SK-N-SH (cell line): ENCODE measurements around the gene CASTOR2. TPM values are rescaled to one million over a fixed set of nuclear protein-coding genes. Genes with fewer than 3 reads are reported as not detected.

ENCODE experiments used
- CTCF ChIA-PET: fragments of 300-600, 350-600 bp; formaldehyde crosslinking; extraction: SDS; loops from one replicate; lab custom pipeline; 2021; lab: Yijun Ruan, JAX
- POLR2A ChIA-PET: fragments of 350-600 bp; sonication (Branson Sonifier 250); formaldehyde crosslinking; extraction: SDS; loops from one replicate; lab custom pipeline; 2020; ENCODE audit warnings: antibody characterized with exemption, inconsistent platforms; lab: Yijun Ruan, JAX
- DNase-seq: peaks from one replicate; pipeline ENCODE4 v3.0.0; 2012
- H2AFZ ChIP-seq: fragments of 200-600 bp; sonication (generic); 2 replicates; pipeline ENCODE4 v1.8.1; 2016; ENCODE audit warnings: antibody characterized with exemption, mild to moderate bottlenecking, low read depth
- H3F3A ChIP-seq: fragments of 200-600 bp; sonication (generic); replicated peaks from 2 replicates; pipeline ENCODE3; 2016; ENCODE audit warnings: antibody characterized with exemption, mild to moderate bottlenecking; ENCODE audit not compliant: insufficient read depth
- H3K27ac ChIP-seq, 2 experiments: fragments of 200-500 bp in 1 of 2; fragments of 200-600 bp in 1 of 2; sonication (Bioruptor generic) in 1 of 2; sonication (generic), shearing (Covaris generic) in 1 of 2; 2 replicates each; pipeline versions ENCODE4 v1.5.1 to v1.6.1; 2014 to 2016; ENCODE audit warnings: low read depth in 2 of 2, inconsistent platforms in 1 of 2, low read length in 1 of 2, mild to moderate bottlenecking in 1 of 2, mixed read lengths in 1 of 2
- H3K27me3 ChIP-seq: fragments of 200-600 bp; sonication (generic), shearing (Covaris generic); 2 replicates; pipeline ENCODE4 v1.6.1; 2016; ENCODE audit warnings: mixed run types; ENCODE audit not compliant: insufficient read depth
- H3K36me3 ChIP-seq, 2 experiments: fragments of 200-500 bp in 1 of 2; fragments of 200-600 bp in 1 of 2; sonication (Bioruptor generic) in 1 of 2; sonication (generic) in 1 of 2; replicated peaks in 1 of 2; 2 replicates each; pipeline versions ENCODE3 to v1.5.1; 2014 to 2016; ENCODE audit warnings: low read length in 1 of 2, mild to moderate bottlenecking in 1 of 2; ENCODE audit not compliant: insufficient read depth in 2 of 2, control insufficient read depth in 1 of 2
- H3K4me1 ChIP-seq, 2 experiments: fragments of 200-500 bp in 1 of 2; fragments of 200-600 bp in 1 of 2; sonication (Bioruptor generic) in 1 of 2; sonication (generic), shearing (Covaris generic) in 1 of 2; 2 replicates each; pipeline versions ENCODE4 v1.5.1 to v1.6.1; 2014 to 2016; ENCODE audit warnings: low read depth in 1 of 2, low read length in 1 of 2, mixed run types in 1 of 2; ENCODE audit not compliant: insufficient read depth in 2 of 2, control insufficient read depth in 1 of 2
- H3K4me2 ChIP-seq: fragments of 200-600 bp; sonication (generic), shearing (Covaris generic); 2 replicates; pipeline ENCODE4 v1.6.1; 2017; ENCODE audit warnings: mixed run types
- H3K4me3 ChIP-seq, 2 experiments: fragments of 200-500 bp in 1 of 2; fragments of 200-600 bp in 1 of 2; sonication (Bioruptor generic) in 1 of 2; sonication (generic), shearing (Covaris generic) in 1 of 2; 2 replicates each; pipeline versions ENCODE4 v1.5.1 to v1.8.1; 2014 to 2016; ENCODE audit warnings: low read depth in 2 of 2, inconsistent platforms in 1 of 2, low read length in 1 of 2, mild to moderate bottlenecking in 1 of 2, mixed read lengths in 1 of 2, moderate library complexity in 1 of 2
- H3K79me2 ChIP-seq: fragments of 200-600 bp; sonication (generic); 2 replicates; pipeline ENCODE4 v1.8.1; 2017; ENCODE audit warnings: mild to moderate bottlenecking; ENCODE audit not compliant: insufficient read depth
- H3K9ac ChIP-seq: fragments of 200-600 bp; sonication (generic); 2 replicates; pipeline ENCODE4 v1.6.1; 2017; ENCODE audit warnings: mixed run types
- H3K9me2 ChIP-seq: fragments of 200-600 bp; sonication (generic); 2 replicates; pipeline ENCODE4 v1.6.1; 2017; ENCODE audit warnings: mixed run types
- H3K9me3 ChIP-seq: fragments of 200-600 bp; sonication (generic); 2 replicates; pipeline ENCODE4 v1.6.1; 2017; ENCODE audit warnings: mixed run types, mild to moderate bottlenecking, moderate library complexity
- H4K20me1 ChIP-seq: fragments of 200-600 bp; sonication (generic); 2 replicates; pipeline ENCODE4 v1.6.1; 2017; ENCODE audit warnings: mild to moderate bottlenecking, mixed run types; ENCODE audit not compliant: insufficient read depth
- EP300 ChIP-seq, 2 experiments: IDR thresholded peaks; 2 replicates each; pipeline versions ENCODE4 v1.4.0 to v1.6.1; 2012; ENCODE audit warnings: borderline replicate concordance in 1 of 2, low read depth in 1 of 2, low read length in 1 of 2
- FOXM1 ChIP-seq: IDR thresholded peaks from 2 replicates; pipeline ENCODE4 v1.4.0; 2012; ENCODE audit warnings: low read depth, mild to moderate bottlenecking
- GABPA ChIP-seq: IDR thresholded peaks from 2 replicates; pipeline ENCODE4 v1.4.0; 2012; ENCODE audit warnings: low read depth, mild to moderate bottlenecking
- JUND ChIP-seq: IDR thresholded peaks from 2 replicates; pipeline ENCODE4 v1.4.0; 2012
- POLR2AphosphoS5 ChIP-seq: IDR thresholded peaks from 2 replicates; pipeline ENCODE4 v1.6.1; 2012; ENCODE audit warnings: low read depth, low read length
- RAD21 ChIP-seq: IDR thresholded peaks from 2 replicates; pipeline ENCODE4 v1.6.1; 2012; ENCODE audit warnings: mild to moderate bottlenecking, low read length
- RCOR1 ChIP-seq: fragments of 150-350 bp; IDR thresholded peaks from 2 replicates; pipeline ENCODE4 v1.6.1; 2017; ENCODE audit warnings: antibody characterized with exemption, low read length
- REST ChIP-seq: IDR thresholded peaks from 2 replicates; pipeline ENCODE4 v1.6.1; 2012; ENCODE audit warnings: mild to moderate bottlenecking, low read depth, low read length, moderate library complexity
- SIN3A ChIP-seq: IDR thresholded peaks from 2 replicates; pipeline ENCODE4 v1.6.1; 2012; ENCODE audit warnings: low read depth, mild to moderate bottlenecking, low read length, moderate library complexity, borderline replicate concordance
- SMC3 ChIP-seq: IDR thresholded peaks from 2 replicates; pipeline ENCODE4 v1.6.1; 2012; ENCODE audit warnings: low read depth, low read length, improper control_type of control experiment
- USF2 ChIP-seq: fragments of 150-350 bp; IDR thresholded peaks from 2 replicates; pipeline ENCODE4 v1.6.1; 2017; ENCODE audit warnings: antibody characterized with exemption, low read length, low read depth, borderline replicate concordance
- WGBS: methylation state at CpG from one replicate; pipeline ENCODE4 v1.1.6; 2017; ENCODE audit warnings: low lambda C conversion rate; 5-methylcytosine and 5-hydroxymethylcytosine counted together
- polyA plus RNA-seq, 3 experiments: library from polyadenylated mRNA; depleted of rRNA; stranded (reverse); fragments of >200 nt; gene quantifications; 2 replicates each; pipeline ENCODE4 v1.2.3, GENCODE V29; 2012
- TF ChIP-seq, protein P1 (sequence below): IDR thresholded peaks from 2 replicates; pipeline ENCODE4 v1.4.0; 2012; ENCODE audit warnings: low read depth, borderline replicate concordance

Gene CASTOR2
- polyA plus RNA-seq, 1 of the 3 experiments (the other 2 are of a cell fraction): 5.4 TPM

- no peak for TF ChIP-seq USF2
These were observed 85.3 kb downstream of the CASTOR2 start (continued) for GRCh38 chr7:75049817-75050216.

GRCh38 chr7:75050501-75050900 is 86.0 kb downstream of the CASTOR2 start:
- ChIA-PET CTCF (interaction anchor here (0.7 kb wide), 1 partner anchor 21 kb away, joined by 3 read pairs; no protein-coding TSS in a partner anchor), POLR2A (no interaction called here)
- Histone ChIP-seq H3K27me3 (no peaks in the 10 kb centered on the region), H2AFZ (no peak overlapping the region), H4K20me1 (peaks cover 5% of the 10 kb centered on the region; the same call in 1 of the 2 replicates), H3K27ac (no peak overlapping the region), H3K9ac (no peak overlapping the region), H3K4me3 (no peak overlapping the region), H3K4me1 (peaks cover 7 to 14% of the 10 kb centered on the region in 2 experiments; a peak in 2 of 4 replicates), H3K4me2 (no peak overlapping the region), H3K9me3 (no peaks in the 10 kb centered on the region), H3F3A (peaks cover 23% of the 10 kb centered on the region), H3K9me2 (no peaks in the 10 kb centered on the region), H3K79me2 (no peaks in the 10 kb centered on the region), H3K36me3 (peaks cover 40 to 52% of the 10 kb centered on the region in 2 experiments)
- TF ChIP-seq RAD21 (no peak), REST (no peak), SIN3A (no peak), RCOR1 (no peak), USF2 (no peak), SMC3 (no peak), GABPA (no peak), EP300 (IDR thresholded peaks at IDR 0.05; ENCODE audit: borderline replicate concordance in 1 of 2, low read depth in 1 of 2, low read length in 1 of 2) (no peak), JUND (no peak), FOXM1 (no peak), POLR2AphosphoS5 (no peak)
- TF ChIP-seq, protein P1, sequence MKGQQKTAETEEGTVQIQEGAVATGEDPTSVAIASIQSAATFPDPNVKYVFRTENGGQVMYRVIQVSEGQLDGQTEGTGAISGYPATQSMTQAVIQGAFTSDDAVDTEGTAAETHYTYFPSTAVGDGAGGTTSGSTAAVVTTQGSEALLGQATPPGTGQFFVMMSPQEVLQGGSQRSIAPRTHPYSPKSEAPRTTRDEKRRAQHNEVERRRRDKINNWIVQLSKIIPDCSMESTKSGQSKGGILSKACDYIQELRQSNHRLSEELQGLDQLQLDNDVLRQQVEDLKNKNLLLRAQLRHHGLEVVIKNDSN: no peak
- no peak for DNase-seq
- WGBS: 91% methylated on average over 12 of the region's 12 CpGs
